HL-60 (cell line): ENCODE results near the gene TRIM22.

Source experiments
- CTCF ChIP-seq: IDR thresholded peaks from one replicate; pipeline ENCODE4 v1.5.1; 2011; ENCODE audit warnings: low read length, control low read depth, inconsistent platforms; ENCODE audit not compliant: insufficient read depth
- GABPA ChIP-seq: IDR thresholded peaks from 2 replicates; pipeline ENCODE4 v1.6.1; 2012; ENCODE audit warnings: low read depth
- POLR2AphosphoS5 ChIP-seq: IDR thresholded peaks from 2 replicates; pipeline ENCODE4 v1.6.1; 2012; ENCODE audit warnings: low read depth
- REST ChIP-seq: IDR thresholded peaks from 2 replicates; pipeline ENCODE4 v1.6.1; 2012; ENCODE audit warnings: low read depth; ENCODE audit not compliant: insufficient replicate concordance

GRCh38 chr11:5746614-5747013 lies 57.0 kb downstream of the TRIM22 start:
- TF ChIP-seq CTCF (no peak), POLR2AphosphoS5 (no peak), REST (no peak), GABPA (no peak)
